GM12801 (cell line): ENCODE measurements around the gene NFE2L2.

Experiments used
- TF ChIP-seq, protein P1 (sequence below): IDR thresholded peaks from one replicate; pipeline ENCODE4 v1.5.1; 2011; ENCODE audit warnings: control low read depth; ENCODE audit not compliant: insufficient read length; ENCODE audit errors: extremely low read depth

NFE2L2 gene

DNA sequence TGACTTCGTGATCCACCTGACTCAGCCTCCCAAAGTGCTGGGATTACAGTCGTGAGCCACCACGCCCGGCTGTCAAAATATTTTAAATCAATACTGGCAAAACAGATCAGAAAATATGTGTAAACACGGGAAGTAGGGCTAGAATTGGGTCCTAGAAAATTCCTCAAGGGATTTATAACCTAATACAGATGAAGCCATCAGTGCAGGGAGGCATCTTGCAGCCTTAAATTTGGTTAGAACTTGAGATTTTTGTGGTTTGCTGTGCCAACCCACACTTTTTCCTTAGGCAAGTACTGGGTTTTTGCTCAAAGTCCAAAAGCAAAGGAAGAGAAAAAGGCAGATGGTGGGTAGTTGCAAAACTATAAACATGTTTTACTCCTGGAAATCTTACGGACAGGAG lies 33.7 kb upstream of the NFE2L2 start:
- TF ChIP-seq, protein P1, sequence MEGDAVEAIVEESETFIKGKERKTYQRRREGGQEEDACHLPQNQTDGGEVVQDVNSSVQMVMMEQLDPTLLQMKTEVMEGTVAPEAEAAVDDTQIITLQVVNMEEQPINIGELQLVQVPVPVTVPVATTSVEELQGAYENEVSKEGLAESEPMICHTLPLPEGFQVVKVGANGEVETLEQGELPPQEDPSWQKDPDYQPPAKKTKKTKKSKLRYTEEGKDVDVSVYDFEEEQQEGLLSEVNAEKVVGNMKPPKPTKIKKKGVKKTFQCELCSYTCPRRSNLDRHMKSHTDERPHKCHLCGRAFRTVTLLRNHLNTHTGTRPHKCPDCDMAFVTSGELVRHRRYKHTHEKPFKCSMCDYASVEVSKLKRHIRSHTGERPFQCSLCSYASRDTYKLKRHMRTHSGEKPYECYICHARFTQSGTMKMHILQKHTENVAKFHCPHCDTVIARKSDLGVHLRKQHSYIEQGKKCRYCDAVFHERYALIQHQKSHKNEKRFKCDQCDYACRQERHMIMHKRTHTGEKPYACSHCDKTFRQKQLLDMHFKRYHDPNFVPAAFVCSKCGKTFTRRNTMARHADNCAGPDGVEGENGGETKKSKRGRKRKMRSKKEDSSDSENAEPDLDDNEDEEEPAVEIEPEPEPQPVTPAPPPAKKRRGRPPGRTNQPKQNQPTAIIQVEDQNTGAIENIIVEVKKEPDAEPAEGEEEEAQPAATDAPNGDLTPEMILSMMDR, result no peak

DNA sequence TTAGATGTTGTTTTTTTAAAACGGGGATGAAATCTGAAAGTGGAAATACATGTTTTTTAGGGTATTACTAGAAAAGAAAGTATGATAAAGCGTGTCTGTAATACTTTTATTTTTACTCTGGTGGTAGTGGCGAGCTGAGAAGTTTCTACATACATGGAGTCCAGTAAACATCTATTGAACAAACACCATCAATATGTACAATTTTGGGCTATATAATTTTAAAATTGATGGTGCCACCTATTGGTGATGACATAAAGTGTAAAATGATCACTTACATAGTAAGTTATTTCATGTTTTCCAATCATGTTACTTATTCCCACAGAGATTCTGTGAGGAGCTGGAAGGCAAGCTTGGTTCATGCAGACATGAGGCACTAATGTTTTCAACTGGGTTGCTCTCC lies 31.5 kb upstream of the NFE2L2 start:
- TF ChIP-seq, protein P1, result no peak

DNA sequence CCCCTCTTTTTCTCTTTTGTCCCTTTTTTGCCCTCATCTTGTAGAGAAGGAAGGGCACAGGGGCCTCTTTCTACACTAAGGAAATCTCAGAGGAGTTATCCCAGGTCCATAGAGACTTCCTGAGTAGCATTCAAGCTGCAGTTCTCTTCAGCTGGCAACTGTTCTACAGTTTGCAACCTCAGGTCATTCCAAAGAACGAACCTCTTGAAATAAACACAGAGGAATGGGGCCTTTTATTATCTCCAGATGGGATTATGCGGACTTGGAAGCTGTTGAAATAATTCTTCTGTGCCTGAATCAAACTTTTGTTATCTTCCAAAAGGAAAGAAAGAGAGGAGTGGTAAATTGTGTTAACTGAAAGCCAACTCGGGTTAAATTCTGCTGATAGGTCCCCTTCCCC lies 31.0 kb upstream of the NFE2L2 start:
- TF ChIP-seq, protein P1, result no peak

DNA sequence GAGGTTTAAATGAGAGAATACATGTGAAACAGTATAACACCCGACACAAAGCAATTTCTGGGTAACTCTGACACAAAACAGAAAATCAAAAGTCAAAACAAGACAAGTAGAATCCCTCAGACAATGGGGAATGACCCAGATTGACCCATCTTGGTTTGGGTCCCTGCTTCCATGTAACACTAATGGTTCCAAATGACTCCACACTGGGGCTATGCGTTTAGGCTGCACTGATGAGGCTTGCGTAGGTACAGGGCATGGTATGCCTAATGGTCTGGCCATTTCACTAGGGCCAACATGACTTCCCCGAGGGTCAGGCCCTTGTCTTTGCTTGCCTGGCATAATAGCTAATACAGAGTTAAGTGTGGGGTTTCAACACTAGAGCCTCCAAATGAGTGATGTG lies 27.2 kb upstream of the NFE2L2 start:
- TF ChIP-seq, protein P1, result no peak

DNA sequence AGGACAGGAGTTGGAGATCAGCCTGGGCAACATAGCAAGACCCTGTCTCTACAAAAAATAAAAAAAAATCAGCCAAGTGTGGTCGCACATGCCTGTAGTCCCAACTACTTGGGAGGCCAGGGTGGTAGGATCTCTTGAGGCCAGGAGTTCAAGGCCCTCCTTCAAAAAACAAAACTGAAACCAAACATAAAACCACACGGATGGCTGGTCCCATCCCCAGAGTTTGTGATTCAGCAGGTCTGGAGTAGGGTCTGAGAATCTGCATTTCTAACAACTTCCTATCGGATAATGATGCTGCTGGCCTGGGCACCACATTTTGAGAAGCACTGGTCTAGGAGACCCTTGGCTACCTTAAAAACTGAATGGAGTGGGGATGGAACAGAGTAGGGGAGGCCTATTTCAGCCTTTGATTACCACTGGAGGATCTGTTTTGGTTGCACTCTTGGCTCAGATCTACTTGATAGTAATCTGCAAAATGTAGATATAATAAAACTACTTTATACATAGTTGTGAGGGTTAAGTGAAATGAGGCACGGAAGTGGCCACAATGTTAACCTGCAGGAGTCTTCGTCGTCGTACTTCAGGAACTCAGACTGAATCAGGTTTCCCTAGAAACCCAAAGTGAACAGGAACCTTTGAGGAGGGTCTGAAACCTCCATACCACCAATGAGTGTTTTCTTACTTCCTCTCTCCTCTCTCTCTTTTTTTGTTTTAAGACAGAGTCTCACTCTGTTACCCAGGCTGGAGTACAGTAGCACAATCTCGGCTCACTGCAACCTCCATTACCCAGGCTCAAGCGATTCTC lies 25.5 kb upstream of the NFE2L2 start:
- TF ChIP-seq, protein P1, result no peak

DNA sequence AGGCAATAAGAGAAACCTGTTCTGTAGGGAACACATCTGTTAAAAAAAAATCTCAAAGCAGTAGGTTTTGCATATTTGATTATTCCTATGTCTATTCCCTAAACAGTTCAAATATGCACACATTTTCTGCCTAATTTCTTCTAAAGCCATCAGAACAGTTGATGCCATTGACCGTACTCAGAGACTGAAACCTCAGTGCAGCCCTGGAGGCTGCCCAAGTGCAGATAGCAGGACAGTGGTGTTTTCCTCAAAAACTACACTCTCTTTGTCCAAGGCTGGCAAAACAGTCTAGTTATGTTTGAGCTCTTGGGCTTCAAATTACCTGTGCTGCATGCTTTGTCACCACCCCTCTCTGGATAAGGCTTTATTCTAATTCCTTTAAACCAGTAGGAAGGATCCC lies 23.3 kb upstream of the NFE2L2 start:
- TF ChIP-seq, protein P1, result no peak

DNA sequence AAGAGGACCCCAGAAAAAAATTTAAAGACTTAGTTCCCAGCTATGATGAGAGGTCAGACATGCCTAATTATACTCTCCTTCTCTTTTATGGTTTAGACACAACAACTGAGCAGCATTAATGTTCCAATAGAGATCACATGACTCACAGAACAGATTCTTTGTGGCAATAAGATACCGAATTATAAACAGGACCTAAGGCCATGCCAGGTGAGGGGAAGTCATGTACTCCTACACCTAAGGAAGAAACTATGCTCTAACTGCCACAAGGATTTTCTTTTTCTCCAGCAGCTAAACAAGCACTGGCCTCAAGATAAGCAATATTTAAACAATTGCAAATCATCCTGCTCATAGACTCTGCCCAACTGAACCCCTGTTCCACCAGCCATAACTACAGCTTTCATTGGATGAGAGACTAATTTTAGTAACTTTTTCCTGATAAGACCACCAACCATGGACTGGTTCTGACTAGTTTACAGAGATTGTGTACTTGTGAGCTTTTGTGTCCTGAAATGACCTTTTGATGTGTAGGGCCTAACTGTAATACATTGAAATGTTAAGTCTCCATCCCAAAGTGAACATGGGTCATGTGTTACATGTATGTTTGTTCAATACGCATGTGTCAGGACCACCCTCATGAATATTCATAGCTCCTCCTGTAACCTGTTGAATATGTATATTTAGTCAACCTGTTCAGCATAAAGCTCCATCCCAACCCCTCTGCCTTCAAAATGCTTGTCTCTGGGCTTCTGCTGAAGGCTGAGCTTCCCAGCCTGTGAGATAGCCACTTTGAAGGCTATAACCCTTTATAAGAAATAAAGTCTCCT lies 21.6 kb upstream of the NFE2L2 start:
- TF ChIP-seq, protein P1, result no peak
